ENCODE results near the gene RBM10.
A peak's percentile ranks its signal among the peaks of the same experiment; 100 is the strongest.
"Not testable (repeated sequence)": the region's sequence is repeated elsewhere in the genome, so short reads cannot be mapped to it uniquely, and the experiment has no call there.

The RBM10 gene

DNA sequence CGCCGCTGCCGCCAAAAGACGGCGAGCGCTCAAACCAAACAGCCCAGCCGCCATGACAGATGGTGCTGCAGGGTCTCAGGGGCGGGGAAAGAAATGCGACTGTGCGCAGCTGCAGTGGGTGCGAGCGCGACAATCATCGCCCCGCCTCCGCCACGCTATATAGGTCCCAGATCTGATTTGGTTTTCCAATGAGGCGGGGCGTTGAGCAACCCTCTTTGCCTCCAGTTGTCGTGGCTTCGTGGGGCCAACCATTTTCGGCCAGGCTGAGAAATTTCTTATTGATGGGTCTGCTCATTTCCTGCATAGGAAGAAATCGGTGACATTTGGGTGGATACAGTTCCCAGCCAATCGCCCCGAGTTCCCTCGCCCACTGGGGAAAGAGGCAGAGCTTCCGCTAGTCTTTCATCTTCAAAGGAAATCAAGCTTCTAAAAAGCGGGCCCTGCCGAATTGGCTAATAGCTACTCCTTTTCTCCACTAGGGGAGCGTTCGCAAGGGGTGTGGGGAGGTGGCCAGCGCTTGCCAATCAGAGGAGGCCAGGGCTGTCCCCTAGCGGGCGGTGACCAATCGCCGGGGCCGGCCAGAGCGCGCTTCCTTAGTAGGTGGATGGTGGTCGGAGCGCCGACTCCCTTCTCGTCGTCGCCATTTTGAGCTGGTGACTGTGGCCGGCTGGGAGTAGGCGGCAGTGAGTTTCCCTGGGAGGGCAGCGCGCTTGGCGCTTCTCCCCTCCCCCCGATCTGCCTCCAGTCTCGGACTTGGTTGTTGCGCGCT lies at the start of gene RBM10, which contains the start of gene NDUFB11:
Gene RBM10, plus strand, starts transcription at position 596 of the 769 bp plus-strand sequence. CDS start 2,261 bp downstream, outside the sequence.
Gene NDUFB11, minus strand, starts transcription at position 77 of the 769 bp plus-strand sequence. Its CDS starts 23 bp downstream, at position 54.
- FAIRE-seq (peak; percentile 99), DNase-seq (ENCODE audit: extremely low spot score, insufficient read length, low read depth) (peak; percentile 65)

GRCh38 chrX:47097018-47097417 lies 48.0 kb upstream of the RBM10 start:
- FAIRE-seq (no peak), DNase-seq (ENCODE audit: extremely low spot score, insufficient read length, low read depth) (no peak)

GRCh38 chrX:47098338-47099094 lies 46.5 kb upstream of the RBM10 start:
- FAIRE-seq = no peak
- DNase-seq (ENCODE audit: extremely low spot score, insufficient read length, low read depth) = no peak

DNA sequence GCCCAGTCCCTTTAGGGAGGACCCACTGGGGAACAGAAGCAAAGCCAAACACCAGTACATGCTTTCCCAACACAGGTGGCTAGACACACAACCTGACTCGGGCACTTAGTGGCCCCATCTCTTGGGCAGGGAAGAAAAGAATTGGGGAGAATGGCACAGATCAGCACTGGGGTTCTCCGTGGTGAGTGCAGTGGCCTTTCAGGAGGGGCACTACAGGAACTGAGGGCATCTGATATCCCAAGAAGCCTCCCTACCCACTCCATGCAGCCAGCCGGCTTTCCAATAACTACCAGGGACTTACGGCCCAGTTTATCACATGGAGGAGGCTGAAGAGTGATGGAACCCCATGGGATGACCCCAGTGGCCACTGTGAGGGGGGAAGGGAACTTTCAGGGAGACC lies 43.8 kb upstream of the RBM10 start:
- no peak for DNase-seq (ENCODE audit: extremely low spot score, insufficient read length, low read depth)
- FAIRE-seq = no peak

- FAIRE-seq; DNase-seq (ENCODE audit: extremely low spot score, insufficient read length, low read depth): not testable (repeated sequence)
Observed at GRCh38 chrX:47110936-47111615, 33.9 kb upstream of the RBM10 start.

- DNase-seq (ENCODE audit: extremely low spot score, insufficient read length, low read depth) (no peak), FAIRE-seq (no peak)
Observed at GRCh38 chrX:47112316-47112954, 32.6 kb upstream of the RBM10 start.

DNA sequence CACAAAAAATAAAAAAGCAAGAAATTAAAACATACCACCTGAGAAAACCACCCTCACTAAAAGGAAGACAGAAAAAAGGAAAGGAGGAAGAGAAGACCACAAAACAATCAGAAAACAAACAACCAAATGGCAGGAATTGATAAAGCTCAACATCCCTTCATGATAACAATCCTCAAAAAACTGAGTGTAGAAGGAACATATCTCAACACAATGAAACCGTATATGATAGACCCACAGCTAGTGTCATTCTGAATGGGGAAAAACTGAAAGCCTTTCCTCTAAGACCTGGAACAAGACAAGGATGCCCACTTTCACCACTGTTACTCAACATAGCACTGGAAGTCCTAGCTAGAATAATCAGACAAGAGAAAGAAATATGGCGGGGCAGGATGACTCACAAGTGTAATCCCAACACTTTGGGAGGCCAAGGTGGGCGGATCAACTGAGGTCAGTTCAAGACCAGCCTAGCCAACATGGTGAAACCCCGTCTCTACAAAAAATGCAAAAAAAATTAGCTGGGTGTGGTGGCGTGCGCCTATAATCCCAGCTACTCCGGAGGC lies 28.4 kb upstream of the RBM10 start:
- not testable (repeated sequence) for DNase-seq (ENCODE audit: extremely low spot score, insufficient read length, low read depth)
- FAIRE-seq = peak; percentile 21

DNA sequence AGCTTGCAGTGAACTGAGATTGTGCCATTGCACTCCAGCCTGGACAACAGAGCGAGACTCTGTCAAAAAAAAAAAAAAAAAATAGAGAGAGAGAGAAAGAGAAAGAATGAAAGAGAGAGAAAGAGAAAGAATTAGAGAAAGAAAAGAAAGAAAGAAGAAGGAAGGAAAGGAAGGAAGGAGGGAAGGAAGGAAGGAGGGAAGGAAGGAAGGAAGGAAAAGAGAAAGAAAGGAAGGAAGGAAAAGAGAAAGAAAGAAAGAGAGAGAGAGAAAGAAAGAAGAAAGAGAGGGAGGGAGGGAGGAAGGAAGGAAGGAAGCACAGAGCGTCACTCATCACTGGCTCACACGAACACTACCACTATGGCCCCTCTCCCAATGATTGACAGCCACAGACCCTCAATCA lies 20.6 kb upstream of the RBM10 start:
- FAIRE-seq = not testable (repeated sequence)

GRCh38 chrX:47129157-47129898 lies 15.7 kb upstream of the RBM10 start:
- FAIRE-seq = peak; percentile 97
- DNase-seq (ENCODE audit: extremely low spot score, insufficient read length, low read depth) = peak; percentile 64

More for the DNA sequence above, 20.6 kb upstream of the RBM10 start:
- DNase-seq (ENCODE audit: extremely low spot score, insufficient read length, low read depth) = not testable (repeated sequence)

GRCh38 chrX:47129899-47130358 lies 15.1 kb upstream of the RBM10 start:
- DNase-seq (ENCODE audit: extremely low spot score, insufficient read length, low read depth) = no peak
- FAIRE-seq = no peak

DNA sequence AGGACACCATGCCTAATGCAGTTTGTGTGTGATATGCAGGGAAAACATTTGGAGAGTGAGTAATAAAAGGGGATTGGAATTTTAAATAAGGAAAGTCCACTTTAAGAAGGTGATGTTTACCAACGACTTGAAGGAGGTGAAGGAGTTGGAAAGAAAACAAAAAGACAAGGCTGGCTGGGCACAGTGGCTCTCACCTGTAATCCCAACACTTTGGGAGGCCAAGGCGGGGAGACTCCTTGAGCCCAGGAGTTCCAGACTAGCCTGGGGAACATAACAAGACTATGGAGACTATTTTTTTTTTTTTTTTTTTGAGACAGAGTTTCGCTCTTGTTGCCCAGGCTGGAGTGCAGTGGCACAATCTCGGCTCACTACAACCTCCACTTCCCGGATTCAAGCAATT lies 11.5 kb upstream of the RBM10 start:
- no peak for FAIRE-seq

GRCh38 chrX:47135650-47136049 lies 9.4 kb upstream of the RBM10 start:
- DNase-seq (ENCODE audit: extremely low spot score, insufficient read length, low read depth) = not testable (repeated sequence)

More for the DNA sequence above, 11.5 kb upstream of the RBM10 start:
- no peak for DNase-seq (ENCODE audit: extremely low spot score, insufficient read length, low read depth)

DNA sequence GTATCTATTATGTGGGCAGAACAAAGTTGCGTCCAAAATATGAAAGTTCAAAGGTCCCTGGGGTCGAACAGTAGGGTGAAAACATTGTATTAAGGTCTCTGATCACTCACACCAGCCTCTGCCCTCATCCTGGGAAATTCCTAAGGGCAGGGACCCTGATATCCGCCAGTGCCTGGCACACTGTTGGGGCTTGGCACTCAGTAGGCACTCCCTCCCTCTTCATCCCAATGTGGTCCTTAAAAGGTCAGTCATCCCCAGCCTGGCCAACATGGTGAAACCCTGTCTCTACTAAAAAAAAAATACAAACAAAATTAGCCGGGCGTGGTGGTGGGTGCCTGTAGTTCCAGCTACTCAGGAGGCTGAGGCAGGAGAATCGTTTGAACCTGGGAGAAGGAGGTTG lies 6.8 kb upstream of the RBM10 start:
- FAIRE-seq = no peak

More at GRCh38 chrX:47135650-47136049, 9.4 kb upstream of the RBM10 start:
- FAIRE-seq = not testable (repeated sequence)

GRCh38 chrX:47143894-47144625 lies 961 bp upstream of the RBM10 start:
- DNase-seq (ENCODE audit: extremely low spot score, insufficient read length, low read depth) (peak; percentile 37), FAIRE-seq (peak; percentile 44)

More for the DNA sequence above, 6.8 kb upstream of the RBM10 start:
- no peak for DNase-seq (ENCODE audit: extremely low spot score, insufficient read length, low read depth)

GRCh38 chrX:47145395-47146120 lies 537 bp downstream of the RBM10 start:
- DNase-seq (ENCODE audit: extremely low spot score, insufficient read length, low read depth) (no peak), FAIRE-seq (peak; percentile 42)

DNA sequence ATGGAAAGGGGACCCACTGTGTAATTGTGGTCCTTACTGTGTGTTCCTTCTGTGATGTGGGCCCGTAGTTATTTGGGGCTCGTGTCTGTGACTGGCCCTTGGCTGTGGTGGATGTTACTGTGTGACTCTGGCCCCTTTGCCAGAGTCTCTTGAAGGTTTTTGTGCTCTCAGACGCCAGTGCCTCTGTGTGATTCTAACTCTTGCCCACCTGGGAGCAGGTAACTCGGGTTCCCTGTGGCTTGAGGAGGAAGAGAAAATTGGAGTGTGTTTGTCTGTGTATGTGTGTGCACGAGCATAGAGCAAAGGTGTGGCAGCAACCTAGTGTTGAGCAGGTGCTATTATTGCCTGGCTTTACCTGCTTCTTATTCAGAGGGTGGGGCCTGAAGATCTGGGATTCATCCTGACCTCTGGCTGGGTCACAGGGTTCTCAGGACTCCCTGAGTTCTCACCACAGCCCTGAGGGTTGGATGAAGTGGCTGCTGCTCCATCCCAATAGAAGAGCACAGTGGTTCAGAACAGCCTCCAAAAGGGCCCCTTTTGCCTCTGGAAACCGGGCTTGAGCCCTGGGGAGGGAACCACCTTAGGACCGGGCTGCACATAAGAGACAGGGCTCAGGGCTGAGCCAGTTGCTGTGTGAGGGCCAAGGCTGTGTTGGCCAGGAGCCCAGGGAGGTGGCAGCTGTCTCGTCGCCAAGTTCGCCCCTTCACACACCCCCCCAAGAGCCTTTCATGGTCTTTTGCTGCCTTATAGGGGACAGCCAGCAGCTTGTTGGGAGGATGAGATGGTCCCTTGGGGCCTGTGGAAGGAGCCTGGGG lies 1.3 kb downstream of the RBM10 start:
- no peak for DNase-seq (ENCODE audit: extremely low spot score, insufficient read length, low read depth)
- no peak for FAIRE-seq
